DOHH2 (cell line): Measurements from ENCODE around the gene SREBF1.

Experiments
- H3F3A ChIP-seq: fragments of 200-600 bp; sonication (generic), shearing (Covaris generic); 2 replicates; pipeline ENCODE4 v1.6.0; 2016; ENCODE audit warnings: antibody characterized with exemption, mild to moderate bottlenecking; ENCODE audit not compliant: control insufficient read depth, insufficient read depth
- H3K27ac ChIP-seq: fragments of 200-600 bp; sonication (generic); 2 replicates; pipeline ENCODE4 v1.5.1; 2014; ENCODE audit warnings: low read depth, mild to moderate bottlenecking, low read length, moderate library complexity
- H3K27me3 ChIP-seq: fragments of 200-600 bp; sonication (generic); 2 replicates; pipeline ENCODE4 v1.6.1; 2014; ENCODE audit warnings: mild to moderate bottlenecking, low read length, mixed read lengths; ENCODE audit not compliant: control insufficient read depth
- H3K36me3 ChIP-seq: fragments of 200-600 bp; sonication (generic); 2 replicates; pipeline ENCODE4 v1.6.1; 2014; ENCODE audit warnings: mild to moderate bottlenecking, low read length, moderate library complexity, mixed read lengths; ENCODE audit not compliant: control insufficient read depth
- H3K4me1 ChIP-seq: fragments of 200-600 bp; sonication (generic); 2 replicates; pipeline ENCODE4 v1.6.1; 2014; ENCODE audit warnings: mild to moderate bottlenecking, low read length, mixed read lengths; ENCODE audit not compliant: control insufficient read depth
- H3K4me2 ChIP-seq: fragments of 200-600 bp; sonication (generic); 2 replicates; pipeline ENCODE4 v1.6.0; 2014; ENCODE audit warnings: mild to moderate bottlenecking, low read length, moderate library complexity
- H3K4me3 ChIP-seq: fragments of 200-600 bp; sonication (generic); 2 replicates; pipeline ENCODE4 v1.5.1; 2014; ENCODE audit warnings: mild to moderate bottlenecking, low read length, mixed read lengths
- H3K79me2 ChIP-seq: fragments of 200-600 bp; sonication (generic); 2 replicates; pipeline ENCODE4 v1.6.1; 2014; ENCODE audit warnings: mild to moderate bottlenecking, low read length, mixed read lengths; ENCODE audit not compliant: control insufficient read depth
- H3K9me2 ChIP-seq: fragments of 200-600 bp; sonication (generic); replicated peaks from 2 replicates; pipeline ENCODE4 v1.6.1; 2014; ENCODE audit warnings: mild to moderate bottlenecking, low read length, mixed read lengths; ENCODE audit not compliant: control insufficient read depth
- H3K9me3 ChIP-seq: fragments of 200-600 bp; sonication (generic); 2 replicates; pipeline ENCODE4 v1.6.1; 2014; ENCODE audit warnings: antibody characterized with exemption, low read length, mixed read lengths; ENCODE audit not compliant: control insufficient read depth, insufficient read depth
- H4K20me1 ChIP-seq: fragments of 200-600 bp; sonication (generic); 2 replicates; pipeline ENCODE4 v1.6.0; 2014; ENCODE audit warnings: low read depth, mild to moderate bottlenecking, antibody characterized with exemption, low read length, moderate library complexity; ENCODE audit not compliant: control insufficient read depth, insufficient read depth
- CTCF ChIP-seq: fragments of 200-600 bp; sonication (generic); IDR thresholded peaks from one replicate; pipeline ENCODE4 v1.5.1; 2014; ENCODE audit warnings: antibody characterized with exemption, mild to moderate bottlenecking, low read depth, low read length; ENCODE audit not compliant: poor library complexity, severe bottlenecking
- EZH2phosphoT487 ChIP-seq: fragments of 200-600 bp; sonication (generic); IDR thresholded peaks from 2 replicates; pipeline ENCODE4 v1.6.1; 2017; ENCODE audit warnings: borderline replicate concordance, mild to moderate bottlenecking, antibody characterized with exemption, low read length, moderate library complexity, mixed read lengths

Gene SREBF1

GRCh38 chr17:17859909-17860765, 23.4 kb upstream of the SREBF1 start:
- H3K4me2 ChIP-seq = no peak overlapping the region
- no peaks in the 10 kb centered on the region for H3K36me3 ChIP-seq
- H3K27me3 ChIP-seq = no peaks in the 10 kb centered on the region
- H4K20me1 ChIP-seq = no peaks in the 10 kb centered on the region
- no peaks in the 10 kb centered on the region for H3K79me2 ChIP-seq
- H3K4me1 ChIP-seq = no peaks in the 10 kb centered on the region
- H3K9me2 ChIP-seq = no peaks in the 10 kb centered on the region
- H3K9me3 ChIP-seq = no peaks in the 10 kb centered on the region
- no peaks in the 10 kb centered on the region for H3F3A ChIP-seq
- H3K4me3 ChIP-seq = no peak overlapping the region
- no peak overlapping the region for H3K27ac ChIP-seq
- TF ChIP-seq CTCF = peak; percentile 98
- TF ChIP-seq EZH2phosphoT487 = no peak

GRCh38 chr17:17857496-17857895, 20.7 kb upstream of the SREBF1 start:
- Histone ChIP-seq H3K9me2 (no peaks in the 10 kb centered on the region), H3K4me1 (no peaks in the 10 kb centered on the region), H3K4me3 (no peak overlapping the region), H4K20me1 (no peaks in the 10 kb centered on the region), H3K36me3 (no peaks in the 10 kb centered on the region), H3K4me2 (no peak overlapping the region), H3K27ac (no peak overlapping the region), H3F3A (no peaks in the 10 kb centered on the region), H3K27me3 (no peaks in the 10 kb centered on the region), H3K79me2 (no peaks in the 10 kb centered on the region), H3K9me3 (no peaks in the 10 kb centered on the region)
- no peak for TF ChIP-seq EZH2phosphoT487
- TF ChIP-seq CTCF = no peak

- Histone ChIP-seq H4K20me1 (no peaks in the 10 kb centered on the region), H3F3A (no peaks in the 10 kb centered on the region), H3K79me2 (no peaks in the 10 kb centered on the region), H3K27ac (no peak overlapping the region), H3K9me2 (no peaks in the 10 kb centered on the region), H3K27me3 (no peaks in the 10 kb centered on the region), H3K9me3 (no peaks in the 10 kb centered on the region), H3K36me3 (no peaks in the 10 kb centered on the region), H3K4me3 (no peak overlapping the region), H3K4me2 (no peak overlapping the region), H3K4me1 (no peaks in the 10 kb centered on the region)
- TF ChIP-seq EZH2phosphoT487 = no peak
- TF ChIP-seq CTCF = no peak
Observed at GRCh38 chr17:17856386-17856785, 19.6 kb upstream of the SREBF1 start.
